Renal pelvis (tissue), 4 donors: Measurements from ENCODE around the gene RAB4B. TPM values are rescaled to one million over a fixed set of nuclear protein-coding genes. Genes with fewer than 3 reads are reported as not detected.
"Not testable (repeated sequence)": the region's sequence is repeated elsewhere in the genome, so short reads cannot be mapped to it uniquely, and the experiment has no call there.

ENCODE experiments used
- DNase-seq: peaks from one replicate; pipeline ENCODE4 v3.0.0-alpha.2; 2013
- polyA plus RNA-seq, 3 donors: library from polyadenylated mRNA; unstranded; fragments of 120-200 nt; gene quantifications; one replicate each; pipeline ENCODE4 v1.2.1, GENCODE V29; 2013; ENCODE audit not compliant: insufficient read length in 3 of 3

The RAB4B gene
- polyA plus RNA-seq, 3 donors = 9.8 to 11.1 (median 10.6) TPM

DNA sequence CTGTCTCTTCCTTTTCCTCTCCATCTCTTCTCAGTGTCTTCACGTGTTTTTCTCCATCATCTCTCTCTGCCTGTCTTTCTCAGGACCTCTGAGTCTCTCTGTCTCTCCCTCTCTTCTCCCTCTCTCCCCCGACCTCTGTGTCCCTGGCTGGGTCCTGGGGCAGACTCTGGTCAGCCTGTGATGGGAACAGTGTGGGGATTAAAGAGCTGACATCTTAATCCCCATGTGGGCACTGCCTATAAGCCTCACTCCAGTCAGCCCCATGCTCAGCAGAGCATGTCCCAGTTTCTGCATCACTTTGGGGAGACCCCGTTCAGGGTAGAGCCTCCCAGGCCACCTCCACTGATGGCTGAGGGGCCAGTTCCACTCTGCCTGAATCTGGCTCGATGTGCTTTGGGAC is 37.2 kb downstream of the RAB4B start:
- no peak for DNase-seq

GRCh38 chr19:40818480-40819399 is 40.7 kb downstream of the RAB4B start:
- not testable (repeated sequence) for DNase-seq

DNA sequence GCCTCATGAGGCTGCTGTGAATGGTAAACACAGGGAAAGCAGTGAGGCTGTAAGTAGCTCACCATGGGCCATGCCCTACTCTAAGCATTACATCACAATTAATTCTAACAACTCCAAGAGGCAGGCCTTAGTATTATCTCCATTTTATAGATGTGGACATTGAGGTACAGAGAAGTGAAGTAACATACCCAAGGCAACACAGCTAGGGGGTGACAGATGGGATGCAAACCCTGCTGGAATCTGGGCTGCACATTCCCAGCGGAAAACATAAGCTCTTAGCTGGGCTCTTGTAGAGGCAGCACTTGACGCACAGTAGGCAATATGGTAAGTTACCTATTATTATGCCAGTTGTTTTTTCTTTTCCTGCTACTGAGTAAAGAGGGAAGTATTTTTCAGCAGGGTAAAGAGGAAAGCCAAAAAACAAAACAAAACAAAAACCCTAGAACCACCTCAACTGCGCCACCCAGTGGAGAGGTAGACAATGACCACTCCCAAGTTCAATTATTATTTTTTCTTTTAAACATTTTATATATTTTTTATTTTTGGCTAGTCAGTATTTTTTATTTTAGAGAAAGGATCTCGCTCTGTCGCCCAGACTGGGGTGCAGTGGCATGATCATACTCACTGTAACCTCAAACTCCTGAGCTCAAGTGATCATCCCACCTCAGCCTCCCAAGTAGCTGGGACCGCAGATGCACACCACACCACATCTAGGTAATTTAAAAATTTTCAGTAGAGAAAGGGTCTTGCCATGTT is 41.6 kb downstream of the RAB4B start:
- not testable (repeated sequence) for DNase-seq

DNA sequence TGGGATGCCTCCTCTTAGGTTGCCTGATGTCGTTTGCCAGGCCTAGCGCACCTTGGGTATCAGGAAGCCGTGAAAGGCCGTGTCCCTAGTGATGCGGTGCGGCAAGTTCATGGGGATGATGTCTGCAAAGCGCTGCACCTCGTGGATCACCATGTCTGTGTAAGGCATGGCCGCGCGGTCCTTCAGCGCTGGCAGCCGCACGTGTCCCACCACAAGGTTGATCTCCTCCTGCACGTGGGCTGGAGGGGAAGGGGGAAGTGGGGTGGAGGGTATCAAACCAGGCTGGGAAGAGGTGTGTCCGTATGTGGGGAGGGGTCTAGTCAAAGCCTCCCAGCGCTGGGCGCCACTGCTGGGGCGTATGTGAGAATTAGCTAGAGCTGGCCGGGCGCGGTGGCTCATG is 44.1 kb downstream of the RAB4B start:
- no peak for DNase-seq

DNA sequence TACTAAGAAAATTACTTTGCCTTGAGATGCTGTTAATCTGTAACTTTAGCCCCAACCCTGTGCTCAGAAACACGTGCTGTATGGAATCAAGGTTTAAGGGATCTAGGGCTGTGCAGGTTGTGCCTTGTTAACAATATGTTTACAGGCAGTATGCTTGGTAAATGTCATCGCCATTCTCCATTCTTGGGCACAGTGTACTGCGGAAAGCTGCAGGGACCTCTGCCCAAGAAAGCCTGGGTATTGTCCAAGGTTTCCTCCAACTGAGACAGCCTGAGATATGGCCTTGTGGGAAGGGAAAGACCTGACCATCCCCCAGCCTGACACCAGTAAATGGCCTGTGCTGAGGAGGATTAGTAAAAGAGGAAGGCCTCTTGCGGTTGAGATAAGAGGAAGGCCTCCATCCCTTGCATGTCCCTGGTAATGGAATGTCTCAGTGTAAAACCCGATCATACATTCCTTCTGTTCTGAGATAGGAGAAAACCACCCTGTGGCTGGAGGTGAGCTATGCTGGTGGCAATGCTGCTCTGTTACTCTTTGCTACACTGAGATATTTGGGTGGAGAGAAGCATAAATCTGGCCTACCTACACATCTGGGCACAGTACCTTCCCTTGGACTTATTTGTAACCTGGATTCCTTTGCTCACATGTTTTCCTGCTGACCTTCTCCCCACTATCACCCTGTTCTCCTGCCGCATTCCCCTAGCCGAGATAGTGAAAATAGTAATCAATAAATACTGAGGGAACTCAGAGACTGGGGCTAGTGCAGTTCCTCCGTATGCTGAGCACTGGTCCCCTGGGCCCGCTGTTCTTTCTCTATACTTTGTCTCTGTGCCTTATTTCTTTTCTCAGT is 44.9 kb downstream of the RAB4B start:
- not testable (repeated sequence) for DNase-seq

DNA sequence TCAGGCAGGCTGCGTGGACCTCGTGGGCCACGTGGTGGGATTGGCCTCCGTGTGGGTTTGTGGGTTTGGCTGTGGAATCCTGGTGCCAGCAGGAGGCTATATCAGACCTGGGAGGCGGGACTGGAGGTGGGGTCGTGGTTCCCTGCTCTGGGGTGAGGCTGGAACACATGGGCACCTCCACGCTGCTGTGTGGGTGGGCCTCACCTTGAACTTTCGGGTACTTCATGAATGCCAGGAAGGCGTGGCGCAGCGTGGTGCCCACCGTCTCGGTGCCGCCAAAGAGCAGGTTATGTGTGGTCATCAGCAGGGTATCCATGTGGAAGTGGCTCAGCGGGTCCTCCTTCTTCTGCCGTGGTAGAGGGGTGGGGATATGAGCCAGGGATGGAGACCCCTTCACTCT is 46.9 kb downstream of the RAB4B start:
- not testable (repeated sequence) for DNase-seq

- DNase-seq = not testable (repeated sequence)
Measured at GRCh38 chr19:40825460-40826095, 47.5 kb downstream of the RAB4B start.

DNA sequence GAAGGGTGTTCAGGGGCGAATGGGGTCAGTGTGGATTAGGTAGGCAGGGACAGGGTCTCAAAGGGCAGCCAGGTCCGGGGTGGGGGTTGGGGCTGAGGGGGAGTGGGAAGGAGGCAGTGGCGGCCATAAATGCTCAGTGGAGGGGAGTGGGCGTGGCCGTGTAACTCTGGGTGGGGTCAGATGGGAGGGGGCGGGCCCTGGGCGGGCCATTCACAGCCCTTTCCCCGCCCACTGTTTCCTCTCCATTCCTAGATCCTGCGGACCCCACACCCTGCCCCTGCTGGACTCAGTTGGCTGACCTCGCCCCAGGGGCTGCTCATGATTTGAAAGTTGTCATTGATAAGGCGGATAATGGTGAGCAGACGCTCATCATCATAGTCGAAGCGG is 48.3 kb downstream of the RAB4B start:
- not testable (repeated sequence) for DNase-seq

- not testable (repeated sequence) for DNase-seq
Measured at GRCh38 chr19:40826699-40827385, 48.8 kb downstream of the RAB4B start.

GRCh38 chr19:40827386-40828247 is 49.6 kb downstream of the RAB4B start:
- DNase-seq = no peak

DNA sequence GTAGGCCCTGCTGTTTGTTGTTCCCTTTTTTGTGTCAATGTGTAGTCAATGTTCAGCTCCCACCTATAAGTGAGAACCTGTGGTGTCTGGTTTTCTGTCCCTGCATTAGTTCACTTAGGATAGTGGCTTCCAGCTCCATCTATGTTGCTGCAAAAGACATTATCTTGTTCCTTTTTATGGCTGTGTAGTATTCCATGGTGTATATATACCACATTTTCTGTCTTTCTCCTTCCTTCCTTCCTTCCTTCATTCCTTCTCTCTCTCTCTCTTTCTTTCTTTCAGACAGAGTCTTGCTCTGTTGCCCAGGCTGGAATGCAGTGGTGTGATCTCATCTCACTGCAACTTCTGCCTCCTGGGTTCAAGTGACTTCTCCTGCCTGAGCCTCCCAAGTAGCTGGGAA is 51.2 kb downstream of the RAB4B start:
- DNase-seq = no peak

DNA sequence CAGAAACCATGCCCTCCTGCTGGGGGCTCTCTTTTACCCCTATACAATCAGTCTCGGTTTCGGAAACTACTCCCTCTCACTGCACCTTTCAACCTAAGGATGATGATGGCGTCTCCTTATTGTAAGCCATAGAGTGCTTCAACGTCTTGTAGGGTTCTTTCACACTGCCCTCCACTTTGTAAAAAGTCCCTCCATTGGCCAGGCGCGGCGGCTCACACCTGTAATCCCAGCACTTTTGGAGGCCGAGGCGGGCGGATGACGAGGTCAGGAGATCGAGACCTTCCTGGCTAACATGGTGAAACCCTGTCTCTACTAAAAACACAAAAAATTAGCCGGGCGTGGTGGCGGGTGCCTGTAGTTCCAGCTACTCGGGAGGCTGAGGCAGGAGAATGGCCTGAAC is 52.7 kb downstream of the RAB4B start:
- not testable (repeated sequence) for DNase-seq

DNA sequence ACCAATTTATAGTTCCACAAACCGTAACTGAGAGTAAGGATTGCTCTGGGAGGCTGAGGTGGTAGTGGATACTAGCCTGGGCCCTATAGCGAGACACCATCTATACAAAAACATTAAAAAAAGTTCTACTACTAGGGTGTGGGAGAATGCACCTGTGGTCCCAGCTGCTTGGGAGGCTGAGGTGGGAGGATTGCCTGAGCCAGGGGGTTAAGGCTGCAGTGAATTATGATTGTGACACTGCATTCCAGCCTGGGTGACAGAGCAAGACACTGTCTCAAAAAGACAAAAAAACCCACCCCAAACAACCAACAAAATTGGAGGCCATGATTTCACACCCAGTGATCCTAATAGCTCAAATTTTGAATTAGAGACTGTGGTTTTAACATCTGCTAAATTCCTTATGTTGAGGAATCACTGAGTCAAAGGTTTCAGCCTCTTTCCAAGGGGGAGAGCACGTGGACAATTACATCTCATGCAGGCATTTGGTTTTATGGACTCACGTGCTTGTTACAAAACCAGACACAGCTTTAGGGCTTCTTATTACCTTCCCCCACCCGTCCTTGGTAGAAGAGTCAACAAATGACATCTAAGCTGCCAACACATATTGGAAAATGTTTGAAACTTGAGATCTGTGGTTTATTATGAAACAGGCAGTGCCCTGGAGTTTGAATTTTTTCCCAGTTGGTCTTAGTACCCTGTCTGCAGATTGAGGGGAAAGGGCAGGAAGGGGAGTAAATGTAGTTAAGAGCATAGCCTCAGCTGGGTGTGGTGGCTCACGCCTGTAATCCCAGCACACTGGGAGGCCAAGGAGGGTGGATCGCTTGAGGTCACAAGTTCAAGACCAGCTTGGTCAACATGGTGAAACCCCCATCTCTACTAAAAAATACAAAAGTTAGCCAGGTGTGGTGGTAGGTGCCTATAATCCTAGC is 53.7 kb downstream of the RAB4B start:
- no peak for DNase-seq

- not testable (repeated sequence) for DNase-seq
Measured at GRCh38 chr19:40832431-40832790, 54.4 kb downstream of the RAB4B start.

DNA sequence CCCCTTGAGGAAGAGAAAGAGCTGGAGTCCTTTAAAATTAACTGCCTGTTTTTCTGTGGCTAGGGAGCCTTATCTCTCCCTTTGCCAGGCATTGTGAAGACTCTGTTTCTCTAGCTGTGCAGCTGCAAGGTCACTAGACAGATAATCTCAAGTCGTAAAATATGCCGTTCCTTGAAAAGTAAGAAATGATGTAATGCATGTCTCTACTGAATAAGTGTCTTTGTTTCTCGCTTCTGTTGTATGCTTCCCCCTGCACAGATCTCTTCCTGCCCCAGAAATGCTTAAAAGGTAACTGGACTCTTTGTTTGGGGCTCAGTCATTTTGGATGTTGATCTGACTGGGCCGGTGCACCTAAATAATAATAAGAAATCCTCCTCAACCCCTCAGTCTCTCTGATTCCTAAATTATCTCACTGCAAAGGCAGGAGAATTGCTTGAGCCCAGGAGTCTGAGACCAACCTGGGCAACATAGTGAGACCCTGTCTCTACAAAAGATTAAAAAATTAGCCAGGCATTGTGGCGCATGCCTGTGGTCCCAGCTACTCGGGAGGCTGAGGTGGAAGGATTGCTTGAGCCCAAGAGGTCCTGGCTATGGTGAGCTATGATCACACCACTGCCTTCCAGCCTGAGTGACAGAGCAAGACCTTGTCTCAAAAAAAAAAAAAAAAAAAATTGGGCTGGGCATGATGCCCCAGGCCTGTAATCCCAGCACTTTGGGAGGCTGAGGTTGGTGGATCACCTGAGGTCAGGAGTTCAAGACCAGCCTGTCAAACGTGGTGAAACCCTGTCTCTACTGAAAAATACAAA is 55.9 kb downstream of the RAB4B start:
- not testable (repeated sequence) for DNase-seq

DNA sequence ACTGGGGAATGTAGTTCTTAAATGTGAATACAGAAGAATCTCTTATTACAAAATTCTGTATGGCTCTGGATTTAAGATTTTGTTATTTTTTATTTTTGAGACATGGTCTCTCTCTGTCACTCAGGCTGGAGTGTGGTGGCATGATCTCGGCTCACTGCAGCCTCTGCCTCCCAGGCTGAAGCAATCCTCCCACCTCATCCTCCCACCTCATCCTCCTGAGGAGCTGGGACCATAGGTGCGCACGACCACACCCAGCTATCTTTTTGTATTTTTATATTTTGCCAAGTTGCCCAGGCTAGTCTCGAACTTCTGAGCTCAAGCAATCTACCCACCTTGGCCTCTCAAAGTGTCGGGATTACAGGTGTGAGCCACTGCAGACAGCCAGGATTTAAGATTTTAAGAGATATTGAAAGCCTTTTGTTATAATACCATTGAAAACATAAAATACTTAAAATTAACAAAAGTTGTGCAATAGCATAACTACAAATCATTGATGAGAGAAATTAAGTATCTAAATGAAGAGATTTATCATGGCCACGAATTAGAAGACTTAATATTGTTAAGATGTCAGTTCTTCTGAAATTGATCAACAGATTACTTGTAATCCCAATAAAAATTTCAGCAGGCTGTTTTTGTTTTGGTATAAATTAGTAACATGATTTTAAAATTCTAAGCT is 58.8 kb downstream of the RAB4B start:
- no peak for DNase-seq

GRCh38 chr19:40838477-40838876 is 60.4 kb downstream of the RAB4B start:
- DNase-seq = not testable (repeated sequence)
